HepG2 (cell line): ENCODE data around the gene URM1. TPM values are rescaled to one million over a fixed set of nuclear protein-coding genes. Genes with fewer than 3 reads are reported as not detected.

Source experiments
- FIP1L1 ChIP-seq: fragments of 200-400 bp; formaldehyde crosslinking; IDR thresholded peaks from 2 replicates; pipeline ENCODE4 v1.6.1; 2018; ENCODE audit warnings: low read depth, mild to moderate bottlenecking, low read length, moderate library complexity, borderline replicate concordance; ENCODE audit not compliant: insufficient read depth
- HNF4A ChIP-seq: sonication (generic); formaldehyde crosslinking; IDR thresholded peaks from 2 replicates; pipeline ENCODE4 v1.4.0; 2020; ENCODE audit warnings: missing genetic modification reagents
- MXI1 ChIP-seq: IDR thresholded peaks from 3 replicates; pipeline ENCODE4 v1.6.1; 2012; ENCODE audit warnings: low read depth, low read length, inconsistent platforms, borderline replicate concordance
- NFYB ChIP-seq: sonication (generic); formaldehyde crosslinking; IDR thresholded peaks from 2 replicates; pipeline ENCODE4 v1.4.0; 2020; ENCODE audit warnings: missing genetic modification reagents
- NFYC ChIP-seq: IDR thresholded peaks from 2 replicates; pipeline ENCODE4 v1.6.1; 2016; ENCODE audit warnings: missing genetic modification reagents, missing compliant biosample characterization
- NONO ChIP-seq, 2 experiments: fragments of 450-650 bp in 1 of 2; sonication (generic) in 1 of 2; formaldehyde crosslinking in 1 of 2; IDR thresholded peaks in 1 of 2; conservative IDR thresholded peaks in 1 of 2; 2 replicates each; pipeline versions ENCODE4 v1.6.1 to v1.8.0; 2017 to 2022; ENCODE audit warnings: mild to moderate bottlenecking in 1 of 2, missing genetic modification reagents in 1 of 2, moderate library complexity in 1 of 2
- NR2F6 ChIP-seq, 2 experiments: IDR thresholded peaks; 2 replicates each; pipeline ENCODE4 v1.6.1; 2016; ENCODE audit warnings: antibody characterized with exemption in 1 of 2, mild to moderate bottlenecking in 1 of 2
- SOX13 ChIP-seq, 3 experiments: fragments of 450-650 bp in 1 of 3; sonication (generic) in 1 of 3; formaldehyde crosslinking in 1 of 3; IDR thresholded peaks in 2 of 3; conservative IDR thresholded peaks in 1 of 3; 2 replicates each; pipeline versions ENCODE4 v1.5.0 to v1.6.1; 2016 to 2020; ENCODE audit warnings: antibody characterized with exemption in 1 of 3, mild to moderate bottlenecking in 1 of 3, missing compliant biosample characterization in 1 of 3, missing genetic modification reagents in 1 of 3, moderate library complexity in 1 of 3
- TBX3 ChIP-seq: fragments of 450-650 bp; IDR thresholded peaks from 2 replicates; pipeline ENCODE4 v1.6.1; 2017; ENCODE audit warnings: antibody characterized with exemption, mild to moderate bottlenecking, inconsistent platforms, borderline replicate concordance
- ZNF205 ChIP-seq: IDR thresholded peaks from 2 replicates; pipeline ENCODE4 v1.6.1; 2018; ENCODE audit warnings: missing biosample characterization, missing genetic modification reagents
- ZNF772 ChIP-seq: sonication (generic); formaldehyde crosslinking; IDR thresholded peaks from 2 replicates; pipeline ENCODE4 v1.5.0; 2020; ENCODE audit warnings: mild to moderate bottlenecking, missing genetic modification reagents
- ZNF777 ChIP-seq: sonication (generic); formaldehyde crosslinking; IDR thresholded peaks from 2 replicates; pipeline ENCODE4 v1.4.0; 2020; ENCODE audit warnings: missing genetic modification reagents
- polyA plus RNA-seq, 8 experiments: library from polyadenylated mRNA; depleted of rRNA in 3 of 8; stranded (reverse) in 7 of 8; unstranded in 1 of 8; fragments of >200 nt; fragmentation: Illumina TruSeq in 4 of 8; extraction: Trizol in 4 of 8; gene quantifications; 2 replicates each; pipeline versions ENCODE4 v1.2.1 to v1.2.3, GENCODE V29; 2011 to 2016; ENCODE audit warnings: low read depth in 4 of 8, missing spikeins in 1 of 8, mixed read lengths in 1 of 8; ENCODE audit not compliant: insufficient read depth in 1 of 8
- total RNA-seq, 5 experiments: library from RNA; depleted of rRNA; stranded (reverse); fragments of >200 nt; fragmentation: Illumina TruSeq; extraction: Trizol; gene quantifications; 2 replicates each; pipeline ENCODE4 v1.2.3, GENCODE V29; 2016; ENCODE audit warnings: low read depth in 1 of 5
- TF ChIP-seq, protein P1 (sequence below): sonication (generic); formaldehyde crosslinking; IDR thresholded peaks from 2 replicates; pipeline ENCODE4 v1.4.0; 2020; ENCODE audit warnings: mild to moderate bottlenecking, missing genetic modification reagents
- TF ChIP-seq, protein P2 (sequence below): sonication (generic); formaldehyde crosslinking; IDR thresholded peaks from 2 replicates; pipeline ENCODE4 v1.4.0; 2020; ENCODE audit warnings: missing genetic modification reagents, borderline replicate concordance
- TF ChIP-seq, protein P3 (sequence below): IDR thresholded peaks from 2 replicates; pipeline ENCODE4 v1.6.1; 2016; ENCODE audit warnings: missing genetic modification reagents, missing compliant biosample characterization

URM1 gene
- total and polyA plus RNA-seq, 2 of the 13 experiments (the other 11 are each of a cell fraction or from before 2014, with no cell fraction given): 37.1 to 41.3 TPM

DNA sequence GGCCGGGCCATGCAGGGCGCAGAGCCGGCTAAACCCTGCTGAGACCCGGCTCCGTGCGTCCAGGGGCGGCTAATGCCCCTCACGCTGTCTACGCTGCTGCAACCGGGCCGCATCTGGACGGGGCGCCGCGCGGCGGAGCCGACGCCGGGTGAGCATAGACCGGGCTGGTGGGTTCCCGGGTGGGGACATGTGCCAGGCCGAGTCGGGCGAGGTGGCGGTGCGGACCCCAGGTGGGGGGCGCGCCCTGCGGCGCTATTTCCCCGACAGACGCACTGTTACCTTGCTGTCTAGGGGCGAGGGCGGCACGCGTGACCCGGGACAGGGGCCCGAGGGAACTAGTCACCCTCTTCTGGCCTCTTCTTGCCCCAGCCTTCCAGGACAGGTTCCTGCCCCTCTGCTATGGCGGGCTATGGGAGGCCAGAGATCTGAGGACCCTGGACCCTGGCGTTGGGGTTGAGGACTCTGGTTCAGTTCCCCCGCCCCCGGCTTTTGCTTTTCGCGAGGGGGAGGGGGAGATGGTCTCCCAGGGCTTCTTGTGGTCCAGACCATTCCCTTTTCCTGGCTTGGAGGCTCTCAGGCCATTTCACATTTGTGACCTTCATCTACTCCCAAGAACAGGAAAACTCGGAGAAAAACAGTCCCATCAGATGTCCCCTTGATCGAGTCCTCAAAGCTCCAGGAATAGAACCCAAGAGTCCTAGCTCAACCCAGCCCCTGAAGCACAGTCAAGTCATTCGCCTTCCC is 30.3 kb upstream of the URM1 start (continued):
- TF ChIP-seq, protein P1, sequence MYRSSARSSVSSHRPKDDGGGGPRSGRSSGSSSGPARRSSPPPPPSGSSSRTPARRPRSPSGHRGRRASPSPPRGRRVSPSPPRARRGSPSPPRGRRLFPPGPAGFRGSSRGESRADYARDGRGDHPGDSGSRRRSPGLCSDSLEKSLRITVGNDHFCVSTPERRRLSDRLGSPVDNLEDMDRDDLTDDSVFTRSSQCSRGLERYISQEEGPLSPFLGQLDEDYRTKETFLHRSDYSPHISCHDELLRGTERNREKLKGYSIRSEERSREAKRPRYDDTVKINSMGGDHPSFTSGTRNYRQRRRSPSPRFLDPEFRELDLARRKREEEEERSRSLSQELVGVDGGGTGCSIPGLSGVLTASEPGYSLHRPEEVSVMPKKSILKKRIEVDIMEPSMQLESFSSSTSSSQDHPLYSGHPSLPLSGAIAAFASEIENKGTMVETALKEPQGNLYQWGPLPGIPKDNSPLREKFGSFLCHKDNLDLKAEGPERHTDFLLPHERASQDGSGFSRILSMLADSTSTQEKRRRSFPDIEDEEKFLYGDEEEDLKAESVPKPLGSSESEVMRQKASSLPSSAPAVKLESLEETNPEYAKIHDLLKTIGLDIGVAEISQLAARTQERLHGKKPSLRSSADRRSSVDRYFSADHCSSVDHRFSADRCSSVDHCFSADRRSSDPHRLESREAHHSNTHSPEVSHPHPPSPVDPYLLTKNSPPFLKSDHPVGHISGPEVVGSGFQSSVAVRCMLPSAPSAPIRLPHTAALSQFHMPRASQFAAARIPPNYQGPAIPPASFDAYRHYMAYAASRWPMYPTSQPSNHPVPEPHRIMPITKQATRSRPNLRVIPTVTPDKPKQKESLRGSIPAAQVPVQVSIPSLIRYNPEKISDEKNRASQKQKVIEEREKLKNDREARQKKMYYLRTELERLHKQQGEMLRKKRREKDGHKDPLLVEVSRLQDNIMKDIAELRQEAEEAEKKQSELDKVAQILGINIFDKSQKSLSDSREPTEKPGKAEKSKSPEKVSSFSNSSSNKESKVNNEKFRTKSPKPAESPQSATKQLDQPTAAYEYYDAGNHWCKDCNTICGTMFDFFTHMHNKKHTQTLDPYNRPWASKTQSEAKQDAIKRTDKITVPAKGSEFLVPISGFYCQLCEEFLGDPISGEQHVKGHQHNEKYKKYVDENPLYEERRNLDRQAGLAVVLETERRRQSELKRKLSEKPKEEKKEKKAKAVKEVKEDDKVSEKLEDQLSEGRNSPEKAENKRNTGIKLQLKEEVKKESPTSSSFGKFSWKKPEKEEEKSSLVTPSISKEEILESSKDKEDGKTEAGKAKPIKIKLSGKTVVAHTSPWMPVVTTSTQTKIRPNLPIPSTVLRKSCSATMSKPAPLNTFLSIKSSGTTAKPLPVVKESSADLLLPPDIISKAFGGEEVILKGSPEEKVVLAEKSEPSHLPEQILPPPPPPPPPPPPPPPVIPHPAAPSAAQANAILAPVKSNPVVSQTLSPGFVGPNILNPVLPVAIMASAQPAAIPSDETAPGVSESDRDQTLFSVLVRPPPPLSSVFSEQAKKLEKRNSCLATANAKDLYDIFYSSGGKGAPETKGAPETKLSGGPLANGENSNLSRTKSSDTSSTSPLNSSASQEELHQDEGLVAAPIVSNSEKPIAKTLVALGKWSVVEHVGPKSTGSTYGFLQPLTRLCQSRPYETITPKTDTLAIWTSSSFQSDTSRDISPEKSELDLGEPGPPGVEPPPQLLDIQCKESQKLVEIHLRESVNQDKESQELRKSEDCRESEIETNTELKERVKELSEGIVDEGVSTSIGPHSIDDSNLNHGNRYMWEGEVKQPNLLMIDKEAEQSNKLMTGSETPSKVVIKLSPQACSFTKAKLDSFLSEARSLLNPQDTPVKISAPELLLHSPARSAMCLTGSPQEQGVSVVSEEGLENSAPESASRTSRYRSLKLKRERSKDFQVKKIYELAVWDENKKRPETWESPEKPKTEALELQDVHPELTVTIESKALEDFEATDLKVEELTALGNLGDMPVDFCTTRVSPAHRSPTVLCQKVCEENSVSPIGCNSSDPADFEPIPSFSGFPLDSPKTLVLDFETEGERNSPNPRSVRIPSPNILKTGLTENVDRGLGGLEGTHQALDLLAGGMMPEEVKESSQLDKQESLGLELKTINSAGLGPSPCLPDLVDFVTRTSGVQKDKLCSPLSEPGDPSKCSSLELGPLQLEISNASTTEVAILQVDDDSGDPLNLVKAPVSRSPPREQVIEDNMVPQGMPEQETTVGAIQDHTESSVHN (CRISPR knock-in tag): no peak
- TF ChIP-seq NFYB (CRISPR knock-in tag) (no peak), NONO (IDR thresholded peaks at IDR 0.05) (no peak), NONO (CRISPR knock-in tag; conservative IDR thresholded peaks at IDR 0.05) (no peak), ZNF772 (CRISPR knock-in tag) (0 out of 2 replicates have a peak, but pooled peaks have one; percentile 6), SOX13 (IDR thresholded peaks at IDR 0.05) (no peak), SOX13 (CRISPR knock-in tag; conservative IDR thresholded peaks at IDR 0.05 in 1 of 2, IDR thresholded peaks at IDR 0.05 in 1 of 2) (no peak), MXI1 (no peak), TBX3 (no peak), FIP1L1 (no peak), ZNF777 (CRISPR knock-in tag) (peak; percentile 84), NFYC (no peak), ZNF205 (no peak), HNF4A (CRISPR knock-in tag) (0 out of 2 replicates have a peak, but pooled peaks have one; percentile 9), NR2F6 (IDR thresholded peaks at IDR 0.05) (0 out of 2 replicates have a peak, but pooled peaks have one; percentile 7), NR2F6 (CRISPR knock-in tag; IDR thresholded peaks at IDR 0.05) (no peak)
- TF ChIP-seq, protein P2, sequence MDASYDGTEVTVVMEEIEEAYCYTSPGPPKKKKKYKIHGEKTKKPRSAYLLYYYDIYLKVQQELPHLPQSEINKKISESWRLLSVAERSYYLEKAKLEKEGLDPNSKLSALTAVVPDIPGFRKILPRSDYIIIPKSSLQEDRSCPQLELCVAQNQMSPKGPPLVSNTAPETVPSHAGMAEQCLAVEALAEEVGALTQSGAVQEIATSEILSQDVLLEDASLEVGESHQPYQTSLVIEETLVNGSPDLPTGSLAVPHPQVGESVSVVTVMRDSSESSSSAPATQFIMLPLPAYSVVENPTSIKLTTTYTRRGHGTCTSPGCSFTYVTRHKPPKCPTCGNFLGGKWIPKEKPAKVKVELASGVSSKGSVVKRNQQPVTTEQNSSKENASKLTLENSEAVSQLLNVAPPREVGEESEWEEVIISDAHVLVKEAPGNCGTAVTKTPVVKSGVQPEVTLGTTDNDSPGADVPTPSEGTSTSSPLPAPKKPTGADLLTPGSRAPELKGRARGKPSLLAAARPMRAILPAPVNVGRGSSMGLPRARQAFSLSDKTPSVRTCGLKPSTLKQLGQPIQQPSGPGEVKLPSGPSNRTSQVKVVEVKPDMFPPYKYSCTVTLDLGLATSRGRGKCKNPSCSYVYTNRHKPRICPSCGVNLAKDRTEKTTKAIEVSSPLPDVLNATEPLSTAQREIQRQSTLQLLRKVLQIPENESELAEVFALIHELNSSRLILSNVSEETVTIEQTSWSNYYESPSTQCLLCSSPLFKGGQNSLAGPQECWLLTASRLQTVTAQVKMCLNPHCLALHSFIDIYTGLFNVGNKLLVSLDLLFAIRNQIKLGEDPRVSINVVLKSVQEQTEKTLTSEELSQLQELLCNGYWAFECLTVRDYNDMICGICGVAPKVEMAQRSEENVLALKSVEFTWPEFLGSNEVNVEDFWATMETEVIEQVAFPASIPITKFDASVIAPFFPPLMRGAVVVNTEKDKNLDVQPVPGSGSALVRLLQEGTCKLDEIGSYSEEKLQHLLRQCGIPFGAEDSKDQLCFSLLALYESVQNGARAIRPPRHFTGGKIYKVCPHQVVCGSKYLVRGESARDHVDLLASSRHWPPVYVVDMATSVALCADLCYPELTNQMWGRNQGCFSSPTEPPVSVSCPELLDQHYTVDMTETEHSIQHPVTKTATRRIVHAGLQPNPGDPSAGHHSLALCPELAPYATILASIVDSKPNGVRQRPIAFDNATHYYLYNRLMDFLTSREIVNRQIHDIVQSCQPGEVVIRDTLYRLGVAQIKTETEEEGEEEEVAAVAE: no peak
- TF ChIP-seq, protein P3, sequence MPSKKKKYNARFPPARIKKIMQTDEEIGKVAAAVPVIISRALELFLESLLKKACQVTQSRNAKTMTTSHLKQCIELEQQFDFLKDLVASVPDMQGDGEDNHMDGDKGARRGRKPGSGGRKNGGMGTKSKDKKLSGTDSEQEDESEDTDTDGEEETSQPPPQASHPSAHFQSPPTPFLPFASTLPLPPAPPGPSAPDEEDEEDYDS (CRISPR knock-in tag): no peak
